Activated CD8-positive, alpha-beta T cell treated with anti-CD3 and anti-CD28 coated beads for 36 hours (primary cell): ENCODE measurements around the gene ROPN1L. TPM values are rescaled to one million over a fixed set of nuclear protein-coding genes. Genes with fewer than 3 reads are reported as not detected.

Source experiments
- ATAC-seq: fragments of 200-7000 bp; cut with Tn5 transposase; one replicate; pipeline ENCODE4 v1.10.0; 2021; ENCODE audit warnings: mild to moderate bottlenecking, moderate library complexity
- CTCF ChIA-PET: fragments of 350-600 bp; sonication (Branson Sonifier 250); formaldehyde crosslinking; loops from one replicate; lab custom pipeline; 2021; ENCODE audit warnings: antibody characterized with exemption; lab: Charles Lee
- POLR2A ChIA-PET: fragments of 350-600 bp; sonication (Branson Sonifier 250); formaldehyde crosslinking; loops from one replicate; lab custom pipeline; 2021; ENCODE audit warnings: antibody characterized with exemption; lab: Charles Lee
- DNase-seq: peaks from one replicate; pipeline ENCODE4 v3.0.0-alpha.2; 2020
- H3K27ac Mint-ChIP-seq: one replicate; pipeline ENCODE4 v1.8.0; 2021; ENCODE audit warnings: mild to moderate bottlenecking, mixed read lengths
- H3K27me3 Mint-ChIP-seq: one replicate; pipeline ENCODE4 v1.8.0; 2021; ENCODE audit warnings: mixed read lengths
- H3K36me3 Mint-ChIP-seq: one replicate; pipeline ENCODE4 v1.8.0; 2021; ENCODE audit warnings: low read depth, mixed read lengths
- H3K4me1 Mint-ChIP-seq: one replicate; pipeline ENCODE4 v1.8.0; 2021; ENCODE audit warnings: low read depth, mixed read lengths
- H3K4me3 Mint-ChIP-seq: one replicate; pipeline ENCODE4 v1.8.0; 2021; ENCODE audit warnings: mild to moderate bottlenecking, moderate library complexity, mixed read lengths
- H3K9me3 Mint-ChIP-seq: one replicate; pipeline ENCODE4 v1.8.0; 2021; ENCODE audit warnings: mixed read lengths
- intact Hi-C: fragments of 100-400 bp; cut with micrococcal nuclease; formaldehyde crosslinking; loops from one replicate; pipeline ENCODE4 v1.10.0; 2022
- total RNA-seq, 2 experiments: library from RNA; stranded (reverse); gene quantifications; one replicate each; pipeline ENCODE4 v1.2.3, GENCODE V29; 2021
- TF ChIP-seq, protein P1 (sequence below): fragments of 200-600 bp; IDR thresholded peaks from one replicate; pipeline ENCODE4 v1.8.0; 2022; ENCODE audit warnings: antibody characterized with exemption, mild to moderate bottlenecking

The ROPN1L gene
- total RNA-seq, 2 experiments from 2014 or later, result not detected

DNA sequence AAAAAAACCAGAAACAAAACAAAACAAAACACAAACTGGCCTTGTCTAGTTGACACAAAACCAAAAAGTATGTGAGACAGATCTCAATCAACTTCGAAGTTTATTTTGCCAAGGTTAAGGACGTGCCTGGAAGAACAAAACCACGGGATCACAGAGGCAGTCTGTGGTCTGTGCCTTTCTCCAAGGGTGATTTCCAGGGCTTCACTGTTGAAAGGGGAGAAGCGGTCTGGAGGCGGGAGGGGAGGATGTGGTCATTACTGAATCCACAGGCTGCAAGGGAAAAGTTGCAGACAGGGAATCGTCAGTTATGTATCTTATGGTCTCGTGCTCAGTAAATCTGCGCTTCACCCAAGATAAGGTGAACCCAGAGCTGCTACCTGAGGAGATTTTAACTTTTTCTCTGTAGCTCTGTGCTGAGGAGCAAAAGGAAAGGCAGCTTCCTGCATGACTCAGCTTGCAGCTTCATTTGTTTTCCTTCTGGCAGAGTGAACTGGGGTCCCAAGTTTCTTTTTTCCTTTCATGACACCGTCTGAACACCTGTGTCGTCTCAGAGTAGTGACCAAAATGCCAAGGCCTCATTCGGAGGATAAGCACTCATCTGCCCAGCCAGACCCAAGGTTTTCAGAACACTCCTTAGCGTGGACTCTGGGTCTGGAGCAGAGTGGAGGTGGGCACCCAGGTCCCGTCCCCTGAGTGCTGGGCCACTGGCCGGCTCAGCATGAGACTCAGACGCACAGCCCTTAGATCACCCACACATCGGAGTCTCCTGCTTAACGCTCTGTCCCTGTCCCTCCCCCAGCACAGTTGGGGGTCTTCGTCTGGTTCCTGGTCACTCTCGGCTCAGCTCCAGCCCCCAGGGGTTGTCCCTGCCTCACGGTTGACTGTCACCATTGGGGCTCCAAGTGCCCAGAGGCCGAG, 25.9 kb downstream of the ROPN1L start:
- H3K27me3 Mint-ChIP-seq, result no peaks in the 10 kb centered on the region
- no peaks in the 10 kb centered on the region for H3K36me3 Mint-ChIP-seq
- TF ChIP-seq, protein P1, sequence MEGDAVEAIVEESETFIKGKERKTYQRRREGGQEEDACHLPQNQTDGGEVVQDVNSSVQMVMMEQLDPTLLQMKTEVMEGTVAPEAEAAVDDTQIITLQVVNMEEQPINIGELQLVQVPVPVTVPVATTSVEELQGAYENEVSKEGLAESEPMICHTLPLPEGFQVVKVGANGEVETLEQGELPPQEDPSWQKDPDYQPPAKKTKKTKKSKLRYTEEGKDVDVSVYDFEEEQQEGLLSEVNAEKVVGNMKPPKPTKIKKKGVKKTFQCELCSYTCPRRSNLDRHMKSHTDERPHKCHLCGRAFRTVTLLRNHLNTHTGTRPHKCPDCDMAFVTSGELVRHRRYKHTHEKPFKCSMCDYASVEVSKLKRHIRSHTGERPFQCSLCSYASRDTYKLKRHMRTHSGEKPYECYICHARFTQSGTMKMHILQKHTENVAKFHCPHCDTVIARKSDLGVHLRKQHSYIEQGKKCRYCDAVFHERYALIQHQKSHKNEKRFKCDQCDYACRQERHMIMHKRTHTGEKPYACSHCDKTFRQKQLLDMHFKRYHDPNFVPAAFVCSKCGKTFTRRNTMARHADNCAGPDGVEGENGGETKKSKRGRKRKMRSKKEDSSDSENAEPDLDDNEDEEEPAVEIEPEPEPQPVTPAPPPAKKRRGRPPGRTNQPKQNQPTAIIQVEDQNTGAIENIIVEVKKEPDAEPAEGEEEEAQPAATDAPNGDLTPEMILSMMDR, result no peak
- ATAC-seq (no peak), DNase-seq (no peak)
- peaks cover 8% of the 10 kb centered on the region for H3K4me1 Mint-ChIP-seq
- H3K4me3 Mint-ChIP-seq, result no peak overlapping the region
- no peaks in the 10 kb centered on the region for H3K9me3 Mint-ChIP-seq
- POLR2A ChIA-PET, result no interaction called here
- CTCF ChIA-PET, result interaction anchor here (0.9 to 1.7 kb wide), 2 partner anchors 160 to 412 kb away, joined by 3 to 5 read pairs; no protein-coding TSS in a partner anchor
- intact Hi-C loops, result no loop called here
- H3K27ac Mint-ChIP-seq, result no peak overlapping the region

DNA sequence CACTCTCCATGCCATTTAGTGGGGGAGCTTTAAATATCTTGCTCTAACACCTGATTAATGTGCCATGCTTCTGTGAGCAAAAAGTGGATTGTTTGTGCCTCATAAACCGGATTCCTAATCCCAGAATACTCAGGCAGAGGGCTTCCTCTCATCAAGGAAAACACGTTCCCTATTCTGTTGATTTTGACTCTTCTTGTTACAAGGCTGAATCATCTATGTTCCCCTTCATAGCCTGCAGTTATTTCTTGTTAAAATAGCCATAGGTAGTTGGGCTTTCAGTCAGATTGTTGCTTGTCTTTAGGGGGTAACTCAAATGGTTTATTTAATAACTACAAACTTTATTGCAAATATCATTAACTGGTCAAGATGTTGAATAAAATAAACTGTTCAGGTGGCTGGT, 26.6 kb downstream of the ROPN1L start:
- Mint-ChIP-seq H3K27ac (no peak overlapping the region), H3K4me3 (no peak overlapping the region), H3K9me3 (no peaks in the 10 kb centered on the region), H3K36me3 (no peaks in the 10 kb centered on the region), H3K27me3 (no peaks in the 10 kb centered on the region), H3K4me1 (peaks cover 8% of the 10 kb centered on the region)
- POLR2A ChIA-PET, result no interaction called here
- DNase-seq (no peak), ATAC-seq (no peak)
- CTCF ChIA-PET, result interaction anchor here (0.9 to 1.7 kb wide), 2 partner anchors 159 to 411 kb away, joined by 3 to 5 read pairs; no protein-coding TSS in a partner anchor
- TF ChIP-seq, protein P1, result no peak
- intact Hi-C loops, result no loop called here

DNA sequence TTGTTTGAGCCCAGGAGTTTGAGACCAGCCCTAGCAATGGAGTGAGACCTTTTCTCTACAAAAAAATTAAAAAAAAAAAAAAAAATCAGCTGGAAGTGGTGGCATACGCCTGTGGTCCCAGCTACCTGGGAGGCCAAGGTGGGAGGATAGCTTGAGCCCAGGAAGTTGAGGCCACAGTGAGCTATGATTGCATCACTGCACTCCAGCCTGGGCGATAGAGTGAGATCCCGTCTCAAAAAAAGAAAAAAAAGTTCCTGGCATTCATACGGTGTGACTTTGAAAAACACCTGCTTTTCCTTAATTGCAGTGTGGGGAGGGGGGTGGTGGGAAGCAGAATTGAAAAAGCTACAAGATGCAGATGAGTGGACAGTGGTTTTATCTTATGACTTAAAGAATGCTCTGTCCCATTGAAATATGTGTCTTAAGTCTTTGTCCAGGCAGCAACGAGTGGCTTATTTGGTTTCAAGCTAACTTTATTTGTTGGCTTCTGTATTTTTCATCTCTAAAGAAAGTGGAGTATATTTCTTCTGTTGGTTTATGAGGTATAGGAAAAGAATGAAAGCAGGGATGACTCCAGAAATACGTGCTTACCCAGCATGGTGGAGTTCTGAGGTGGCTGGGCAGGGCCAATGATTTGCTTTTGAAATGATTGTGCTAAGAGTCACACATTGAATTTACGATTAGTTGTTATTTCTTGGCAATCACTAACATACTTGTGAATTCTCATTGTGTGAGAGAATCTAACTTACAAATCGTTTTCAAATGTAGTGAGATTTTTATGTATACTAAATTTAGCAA, 27.8 kb downstream of the ROPN1L start:
- Mint-ChIP-seq H3K4me1 (peaks cover 8% of the 10 kb centered on the region), H3K27me3 (no peaks in the 10 kb centered on the region), H3K27ac (no peak overlapping the region), H3K36me3 (no peaks in the 10 kb centered on the region), H3K9me3 (peaks cover 3% of the 10 kb centered on the region), H3K4me3 (no peak overlapping the region)
- POLR2A ChIA-PET, result interaction anchor here (0.7 kb wide), 1 partner anchor 174 kb away, joined by 3 read pairs; no protein-coding TSS in a partner anchor
- CTCF ChIA-PET, result interaction anchor here (0.7 to 1.7 kb wide), 2 partner anchors 20 to 158 kb away, joined by 4 to 5 read pairs; no protein-coding TSS in a partner anchor
- TF ChIP-seq, protein P1, result no peak
- ATAC-seq (no peak), DNase-seq (no peak)
- intact Hi-C loops, result no loop called here

DNA sequence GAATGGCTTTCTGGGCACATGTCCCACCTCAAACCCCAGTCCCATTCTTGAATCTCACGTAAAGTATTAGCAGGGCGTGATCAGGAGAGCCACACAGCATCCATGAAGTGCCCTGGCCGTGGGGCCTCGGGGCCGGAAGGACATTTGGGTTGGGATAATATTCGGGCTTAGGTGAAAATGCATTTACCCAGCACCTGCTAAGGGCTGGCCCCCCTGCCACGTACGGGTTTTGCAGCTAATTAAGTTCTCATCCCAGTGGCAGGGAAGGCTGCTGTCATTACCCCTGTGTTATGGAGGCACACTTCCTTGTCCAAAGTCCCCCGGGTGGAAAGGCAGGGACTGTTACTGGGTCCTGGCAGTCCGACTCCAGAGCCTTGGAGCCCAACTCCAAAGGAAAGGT, 29.0 kb downstream of the ROPN1L start:
- POLR2A ChIA-PET, result no interaction called here
- no peaks in the 10 kb centered on the region for H3K27me3 Mint-ChIP-seq
- peaks cover 8% of the 10 kb centered on the region for H3K4me1 Mint-ChIP-seq
- no peak for DNase-seq
- intact Hi-C loops, result no loop called here
- TF ChIP-seq, protein P1, result no peak
- H3K36me3 Mint-ChIP-seq, result no peaks in the 10 kb centered on the region
- ATAC-seq, result no peak
- peaks cover 6% of the 10 kb centered on the region for H3K9me3 Mint-ChIP-seq
- H3K27ac Mint-ChIP-seq, result no peak overlapping the region
- no peak overlapping the region for H3K4me3 Mint-ChIP-seq
- CTCF ChIA-PET, result no interaction called here
